GM21786 (cell line): Measurements from ENCODE around the gene TNNT3.

ENCODE experiments used
- ATAC-seq: cut with Tn5 transposase; IDR thresholded peaks from one replicate; pipeline ENCODE4 v1.9.1; 2021; ENCODE audit not compliant: unreplicated experiment

Gene TNNT3

GRCh38 chr11:1894759-1895158, 24.7 kb upstream of the TNNT3 start:
- ATAC-seq, result no peak

GRCh38 chr11:1896468-1896867, 23.0 kb upstream of the TNNT3 start:
- no peak for ATAC-seq

- ATAC-seq, result no peak
These were observed 22.6 kb upstream of the TNNT3 start for GRCh38 chr11:1896923-1897322.

- ATAC-seq, result no peak
These were observed 20.4 kb upstream of the TNNT3 start for GRCh38 chr11:1899090-1899489.

- ATAC-seq, result no peak
These were observed 19.8 kb upstream of the TNNT3 start for GRCh38 chr11:1899686-1900085.

- no peak for ATAC-seq
These were observed 13.3 kb upstream of the TNNT3 start for GRCh38 chr11:1906181-1906580.

GRCh38 chr11:1906611-1907423, 12.7 kb upstream of the TNNT3 start:
- ATAC-seq, result no peak

GRCh38 chr11:1908618-1909017, 10.9 kb upstream of the TNNT3 start:
- ATAC-seq, result no peak

GRCh38 chr11:1909524-1909923, 10.0 kb upstream of the TNNT3 start:
- no peak for ATAC-seq

GRCh38 chr11:1912289-1912878, 7.1 kb upstream of the TNNT3 start:
- ATAC-seq, result no peak

GRCh38 chr11:1913271-1914060, 6.0 kb upstream of the TNNT3 start:
- no peak for ATAC-seq

- no peak for ATAC-seq
These were observed 3.7 kb upstream of the TNNT3 start for GRCh38 chr11:1915795-1916131.

- ATAC-seq, result peak; percentile 40
These were observed 3.1 kb upstream of the TNNT3 start for GRCh38 chr11:1916132-1916985.

GRCh38 chr11:1916986-1917522, 2.4 kb upstream of the TNNT3 start:
- no peak for ATAC-seq

- ATAC-seq, result no peak
These were observed 1.7 kb upstream of the TNNT3 start for GRCh38 chr11:1917523-1918435.

- no peak for ATAC-seq
These were observed 827 bp upstream of the TNNT3 start for GRCh38 chr11:1918436-1919315.

- no peak for ATAC-seq
These were observed 815 bp downstream of the TNNT3 start for GRCh38 chr11:1920128-1920908.
